Measurements from ENCODE around the gene SRSF10. TPM values are rescaled to one million over a fixed set of nuclear protein-coding genes. Genes with fewer than 3 reads are reported as not detected.
A peak's percentile ranks its signal among the peaks of the same experiment; 100 is the strongest.

SRSF10 gene
- total RNA-seq, 3 donors from 2014 or later, result 85.8 to 98.0 (median 94.0) TPM

DNA sequence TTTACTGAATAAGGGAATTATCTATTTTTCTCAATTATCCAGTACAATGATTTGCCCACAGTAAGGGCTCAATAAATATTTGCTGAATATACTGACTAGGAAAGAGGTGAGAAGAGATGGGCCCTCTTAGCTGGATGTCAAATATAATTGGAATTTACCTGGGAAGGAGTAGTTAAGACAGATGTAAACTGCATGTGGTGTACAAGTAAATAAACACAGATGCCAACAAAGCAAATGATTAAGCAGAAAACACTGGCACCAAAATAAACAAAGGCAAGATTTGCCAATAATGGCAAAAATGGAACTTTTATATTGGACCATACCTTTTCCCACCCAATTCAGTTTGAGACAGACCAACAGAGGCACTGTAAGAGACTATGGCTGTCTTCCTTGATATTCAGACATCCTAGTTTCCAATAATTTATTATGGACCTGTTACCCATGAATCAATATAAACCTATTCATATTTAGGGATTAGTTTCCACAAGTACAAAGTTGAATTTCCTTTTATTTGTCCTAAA, 13.1 kb downstream of the SRSF10 start:
- DNase-seq, result no peak
- Histone ChIP-seq H3K4me3 (no peak overlapping the region), H3K4me1 (ENCODE audit: low read depth) (peaks cover 6% of the 10 kb centered on the region), H3K36me3 (ENCODE audit: low read depth) (no peaks in the 10 kb centered on the region), H3K9me3 (no peaks in the 10 kb centered on the region)
- intact Hi-C loops (cut with DNase I, micrococcal nuclease), result no loop called here
- TF ChIP-seq, protein P1, sequence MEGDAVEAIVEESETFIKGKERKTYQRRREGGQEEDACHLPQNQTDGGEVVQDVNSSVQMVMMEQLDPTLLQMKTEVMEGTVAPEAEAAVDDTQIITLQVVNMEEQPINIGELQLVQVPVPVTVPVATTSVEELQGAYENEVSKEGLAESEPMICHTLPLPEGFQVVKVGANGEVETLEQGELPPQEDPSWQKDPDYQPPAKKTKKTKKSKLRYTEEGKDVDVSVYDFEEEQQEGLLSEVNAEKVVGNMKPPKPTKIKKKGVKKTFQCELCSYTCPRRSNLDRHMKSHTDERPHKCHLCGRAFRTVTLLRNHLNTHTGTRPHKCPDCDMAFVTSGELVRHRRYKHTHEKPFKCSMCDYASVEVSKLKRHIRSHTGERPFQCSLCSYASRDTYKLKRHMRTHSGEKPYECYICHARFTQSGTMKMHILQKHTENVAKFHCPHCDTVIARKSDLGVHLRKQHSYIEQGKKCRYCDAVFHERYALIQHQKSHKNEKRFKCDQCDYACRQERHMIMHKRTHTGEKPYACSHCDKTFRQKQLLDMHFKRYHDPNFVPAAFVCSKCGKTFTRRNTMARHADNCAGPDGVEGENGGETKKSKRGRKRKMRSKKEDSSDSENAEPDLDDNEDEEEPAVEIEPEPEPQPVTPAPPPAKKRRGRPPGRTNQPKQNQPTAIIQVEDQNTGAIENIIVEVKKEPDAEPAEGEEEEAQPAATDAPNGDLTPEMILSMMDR (IDR thresholded peaks at IDR 0.05), result no peak
- ATAC-seq, result no peak

DNA sequence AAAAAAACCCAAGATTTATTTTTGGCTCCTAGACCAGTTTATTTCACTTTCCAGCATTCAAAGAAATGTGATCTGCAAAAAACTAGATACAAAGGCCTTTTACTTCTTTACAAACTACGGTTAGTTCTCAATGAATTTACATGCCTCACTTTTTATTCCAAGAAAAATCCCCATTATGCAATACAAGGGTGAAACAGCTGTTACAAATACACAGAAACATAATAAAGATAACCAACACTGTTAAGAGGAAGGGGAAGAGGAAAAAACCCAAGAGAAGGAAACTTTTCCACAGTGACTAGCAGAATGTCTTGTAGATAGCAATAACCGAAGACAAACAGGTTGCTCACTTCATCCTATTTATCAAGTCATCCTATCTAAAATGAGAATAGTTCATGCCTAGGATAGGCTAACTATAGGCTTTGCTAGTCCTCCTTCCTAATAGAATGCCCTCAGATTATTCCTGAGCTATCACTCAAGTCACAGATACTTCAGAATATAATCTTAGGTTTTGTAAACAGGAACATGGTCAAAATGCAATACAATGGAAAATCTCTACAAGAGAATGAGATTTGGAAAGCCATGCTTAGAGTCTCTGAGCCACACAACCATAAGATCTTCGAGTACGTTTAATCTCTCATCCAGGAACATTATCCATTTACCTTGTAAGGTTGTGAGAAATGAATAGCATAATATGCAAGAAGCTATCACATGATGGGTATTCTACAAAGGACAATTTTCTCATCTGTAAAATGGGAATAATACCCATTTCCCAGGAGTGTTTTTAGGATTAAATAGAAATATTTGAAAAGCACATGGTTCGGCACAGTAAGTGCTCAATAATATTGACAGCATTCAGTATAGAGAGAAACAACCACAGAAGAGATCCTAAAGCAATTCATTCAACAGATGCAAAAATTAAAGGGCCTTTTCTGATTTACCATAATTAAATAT, 15.1 kb downstream of the SRSF10 start:
- Histone ChIP-seq H3K36me3 (ENCODE audit: low read depth) (no peaks in the 10 kb centered on the region), H3K4me3 (no peak overlapping the region), H3K4me1 (ENCODE audit: low read depth) (peaks cover 11% of the 10 kb centered on the region), H3K9me3 (no peaks in the 10 kb centered on the region)
- TF ChIP-seq, protein P1 (IDR thresholded peaks at IDR 0.05), result no peak
- DNase-seq (no peak), ATAC-seq (peak; percentile 48)
- intact Hi-C loops (cut with DNase I, micrococcal nuclease), result no loop called here

DNA sequence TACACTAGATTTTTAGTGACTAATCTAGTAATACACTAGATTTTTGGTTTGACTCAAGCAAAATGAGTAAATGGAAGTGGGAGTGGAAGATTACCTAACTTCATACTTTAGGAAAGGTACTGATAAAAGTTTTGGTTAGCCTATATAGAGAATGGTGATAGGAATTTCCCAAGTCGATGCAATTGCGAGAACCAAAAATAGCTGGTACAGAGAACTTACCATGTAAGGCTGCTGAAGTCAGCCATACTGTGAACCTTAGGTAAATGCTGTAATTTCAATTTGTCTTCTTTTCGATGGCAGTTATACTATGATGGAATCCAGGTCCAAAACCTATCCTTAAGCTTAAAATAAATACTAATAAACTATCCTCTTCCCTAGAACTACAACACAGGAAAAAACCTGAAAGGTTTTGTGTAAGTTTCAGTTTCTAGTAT, 15.9 kb downstream of the SRSF10 start:
- TF ChIP-seq, protein P1 (IDR thresholded peaks at IDR 0.05), result no peak
- H3K4me3 ChIP-seq, result no peak overlapping the region
- no peaks in the 10 kb centered on the region for H3K9me3 ChIP-seq
- no peaks in the 10 kb centered on the region for H3K36me3 ChIP-seq (ENCODE audit: low read depth)
- ATAC-seq (no peak), DNase-seq (no peak)
- peaks cover 11% of the 10 kb centered on the region for H3K4me1 ChIP-seq (ENCODE audit: low read depth)
- intact Hi-C loops (cut with DNase I, micrococcal nuclease), result no loop called here

DNA sequence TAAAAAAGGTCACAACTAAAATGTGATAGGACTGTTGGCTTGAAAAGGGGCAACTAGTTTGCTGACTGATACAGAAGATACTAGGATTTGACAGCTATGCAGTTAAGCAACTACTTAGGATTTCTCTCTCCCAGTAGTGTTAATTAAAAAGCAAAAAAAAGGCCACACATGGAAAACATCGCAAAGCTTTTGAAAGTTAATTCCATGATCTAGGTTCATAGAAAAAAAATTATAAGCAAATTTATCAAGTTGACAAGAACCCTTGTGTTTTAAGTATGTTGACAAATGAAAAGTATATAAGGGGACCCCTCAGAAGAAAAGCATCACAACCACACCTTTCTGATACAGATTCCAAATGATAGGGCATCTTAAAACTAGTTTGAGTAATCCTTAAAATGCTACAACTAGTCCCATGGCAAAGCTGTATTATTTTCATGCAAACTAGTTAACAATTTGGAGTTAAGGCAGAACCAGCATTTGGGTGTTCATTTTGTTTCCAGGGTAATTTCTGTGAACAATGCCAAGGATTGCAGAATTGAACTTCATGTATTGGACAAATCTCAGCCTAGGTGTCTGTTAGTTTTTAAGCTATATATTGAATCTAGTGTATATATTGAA, 16.4 kb downstream of the SRSF10 start:
- TF ChIP-seq, protein P1 (IDR thresholded peaks at IDR 0.05), result no peak
- no peak for DNase-seq
- ATAC-seq, result no peak
- Histone ChIP-seq H3K4me3 (no peak overlapping the region), H3K36me3 (ENCODE audit: low read depth) (no peaks in the 10 kb centered on the region), H3K9me3 (no peaks in the 10 kb centered on the region), H3K4me1 (ENCODE audit: low read depth) (peaks cover 11% of the 10 kb centered on the region)
- intact Hi-C loops (cut with DNase I, micrococcal nuclease), result no loop called here

DNA sequence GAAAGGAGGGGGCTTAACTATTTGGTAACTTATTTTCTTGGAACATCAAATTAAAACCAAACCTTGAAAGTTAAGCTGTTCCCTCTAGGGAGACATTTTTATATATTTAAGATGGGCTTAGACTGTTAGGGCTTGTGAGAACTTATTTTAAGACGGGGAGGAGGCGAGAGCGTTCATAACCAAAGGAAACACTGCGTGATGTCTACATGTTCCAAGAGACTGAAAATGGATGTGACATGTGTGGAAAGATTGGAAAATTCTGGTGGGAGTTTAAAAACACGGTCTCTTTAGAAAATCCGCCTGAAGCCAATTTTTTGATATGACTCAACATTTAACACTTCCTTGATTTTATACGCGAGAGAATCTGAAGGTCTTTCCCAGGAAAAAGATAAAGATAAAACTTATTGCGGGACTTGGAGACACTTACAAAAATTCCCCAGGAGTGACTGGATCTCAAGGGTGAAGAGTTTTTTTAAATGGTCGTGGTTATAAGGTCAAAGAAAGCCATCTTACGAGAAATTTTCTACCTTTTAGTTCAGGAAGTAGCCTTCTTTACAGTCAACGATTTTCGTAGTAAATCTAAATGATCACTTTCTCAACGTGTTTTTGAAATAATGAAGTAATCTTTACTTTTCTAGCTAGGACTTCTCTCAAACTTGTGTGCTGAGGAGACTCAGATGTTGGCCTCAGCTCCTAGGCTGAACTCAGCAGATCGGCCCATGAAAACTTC, 19.7 kb downstream of the SRSF10 start:
- H3K4me3 ChIP-seq, result peak overlapping the region; percentile 83
- no peak for ATAC-seq
- no peaks in the 10 kb centered on the region for H3K36me3 ChIP-seq (ENCODE audit: low read depth)
- DNase-seq, result no peak
- H3K4me1 ChIP-seq (ENCODE audit: low read depth), result peaks cover 21% of the 10 kb centered on the region
- no peaks in the 10 kb centered on the region for H3K9me3 ChIP-seq
- TF ChIP-seq, protein P1 (IDR thresholded peaks at IDR 0.05), result no peak
- intact Hi-C loops (cut with DNase I, micrococcal nuclease), result no loop called here
